Panc1 (cell line): ENCODE measurements around the gene UBE2L5. TPM values are rescaled to one million over a fixed set of nuclear protein-coding genes. Genes with fewer than 3 reads are reported as not detected.

ENCODE experiments used
- ATAC-seq: fragments of 200-7000 bp; cut with Tn5 transposase; 2 replicates; pipeline ENCODE4 v1.9.1; 2020; ENCODE audit warnings: mild to moderate bottlenecking, moderate library complexity
- BruUV-seq: library from RNA; stranded (reverse); fragments of 400-500 nt; replicated peaks from 2 replicates; lab custom pipeline; 2021; lab: Mats Ljungman, UMichigan
- CTCF ChIA-PET: fragments of 300-600 bp; sonication (Branson Sonifier 250); formaldehyde crosslinking; loops from one replicate; lab custom pipeline; 2022; ENCODE audit warnings: antibody characterized with exemption; lab: Charles Lee
- POLR2A ChIA-PET: fragments of 300-600 bp; sonication (Branson Sonifier 250); formaldehyde crosslinking; loops from one replicate; lab custom pipeline; 2022; ENCODE audit warnings: antibody characterized with exemption; lab: Charles Lee
- DNase-seq: peaks from one replicate; pipeline ENCODE4 v3.0.0-alpha.2; 2010; ENCODE audit warnings: low read depth, low spot score
- H3K27ac ChIP-seq: 2 replicates; pipeline ENCODE4 v1.5.1; 2011; ENCODE audit warnings: mild to moderate bottlenecking, low read length, inconsistent platforms
- H3K27me3 ChIP-seq: fragments of 200-500 bp; sonication (Bioruptor generic); 2 replicates; pipeline ENCODE4 v1.6.0; 2014; ENCODE audit warnings: low read length, inconsistent platforms; ENCODE audit not compliant: control insufficient read depth, insufficient read depth
- H3K36me3 ChIP-seq: fragments of 200-500 bp; sonication (Bioruptor generic); 2 replicates; pipeline ENCODE4 v1.5.1; 2014; ENCODE audit warnings: inconsistent platforms, mild to moderate bottlenecking, low read length, moderate library complexity; ENCODE audit not compliant: control insufficient read depth, insufficient read depth
- H3K4me1 ChIP-seq: 2 replicates; pipeline ENCODE4 v1.5.1; 2011; ENCODE audit warnings: inconsistent platforms, mild to moderate bottlenecking, low read length, moderate library complexity; ENCODE audit not compliant: control insufficient read depth, insufficient read depth
- H3K4me3 ChIP-seq, 2 experiments: 2 replicates each; pipeline ENCODE4 v1.5.1; 2011 to 2012; ENCODE audit warnings: low read depth in 2 of 2, low read length in 2 of 2, mild to moderate bottlenecking in 2 of 2, inconsistent platforms in 1 of 2, moderate library complexity in 1 of 2
- H3K9me3 ChIP-seq: fragments of 200-500 bp; sonication (Bioruptor generic); 2 replicates; pipeline ENCODE4 v1.5.1; 2014; ENCODE audit warnings: low read depth, mild to moderate bottlenecking, inconsistent platforms, low read length, moderate library complexity; ENCODE audit not compliant: control insufficient read depth, insufficient read depth
- POLR2AphosphoS5 ChIP-seq: IDR thresholded peaks from 2 replicates; pipeline ENCODE4 v1.6.1; 2012; ENCODE audit warnings: mild to moderate bottlenecking, low read depth, low read length, moderate library complexity
- SIN3A ChIP-seq: IDR thresholded peaks from 2 replicates; pipeline ENCODE4 v1.6.1; 2012; ENCODE audit warnings: low read depth, mild to moderate bottlenecking, low read length, moderate library complexity, borderline replicate concordance; ENCODE audit not compliant: insufficient read depth
- TCF7L2 ChIP-seq: IDR thresholded peaks from 2 replicates; pipeline ENCODE4 v1.6.1; 2011; ENCODE audit warnings: mild to moderate bottlenecking, low read depth, low read length, inconsistent platforms
- in situ Hi-C: cut with HindIII; loops from 2 replicates; pipeline ENCODE4 v1.10.0; 2016; ENCODE audit warnings: low sequenced_read_pairs, low pct_unique_long_range_greater_than_20kb
- intact Hi-C: fragments of 100-400 bp; cut with micrococcal nuclease; formaldehyde crosslinking; loops from one replicate; pipeline ENCODE4 v1.10.0; 2022; ENCODE audit not compliant: unreplicated experiment
- total RNA-seq: library from RNA; stranded (reverse); gene quantifications from one replicate; pipeline ENCODE4 v1.2.1, GENCODE V29; 2021; ENCODE audit not compliant: unreplicated experiment
- TF ChIP-seq, protein P1 (sequence below), 2 experiments: IDR thresholded peaks; 2 replicates each; pipeline ENCODE4 v1.6.1; 2011 to 2012; ENCODE audit warnings: low read depth in 2 of 2, control low read depth in 1 of 2, low read length in 1 of 2, mild to moderate bottlenecking in 1 of 2, moderate library complexity in 1 of 2; ENCODE audit not compliant: insufficient read depth in 1 of 2
- TF ChIP-seq, protein P2 (sequence below): fragments of 450-650 bp; IDR thresholded peaks from 2 replicates; pipeline ENCODE4 v1.5.1; 2017; ENCODE audit warnings: mild to moderate bottlenecking

The UBE2L5 gene
- total RNA-seq, 1 experiment from 2014 or later: not detected

- ChIA-PET CTCF (no interaction called here), POLR2A (no interaction called here)
- Histone ChIP-seq H3K4me1 (peaks cover 4% of the 10 kb centered on the region), H3K9me3 (no peaks in the 10 kb centered on the region), H3K27me3 (no peaks in the 10 kb centered on the region), H3K36me3 (no peaks in the 10 kb centered on the region), H3K4me3 (no peak overlapping the region), H3K27ac (no peak overlapping the region)
- in situ Hi-C loops: no loop called here
- BruUV-seq: no TSS peak
- intact Hi-C loops: no loop called here
- ATAC-seq: no peak
- TF ChIP-seq SIN3A (no peak), POLR2AphosphoS5 (no peak), TCF7L2 (no peak)
- TF ChIP-seq, protein P1, sequence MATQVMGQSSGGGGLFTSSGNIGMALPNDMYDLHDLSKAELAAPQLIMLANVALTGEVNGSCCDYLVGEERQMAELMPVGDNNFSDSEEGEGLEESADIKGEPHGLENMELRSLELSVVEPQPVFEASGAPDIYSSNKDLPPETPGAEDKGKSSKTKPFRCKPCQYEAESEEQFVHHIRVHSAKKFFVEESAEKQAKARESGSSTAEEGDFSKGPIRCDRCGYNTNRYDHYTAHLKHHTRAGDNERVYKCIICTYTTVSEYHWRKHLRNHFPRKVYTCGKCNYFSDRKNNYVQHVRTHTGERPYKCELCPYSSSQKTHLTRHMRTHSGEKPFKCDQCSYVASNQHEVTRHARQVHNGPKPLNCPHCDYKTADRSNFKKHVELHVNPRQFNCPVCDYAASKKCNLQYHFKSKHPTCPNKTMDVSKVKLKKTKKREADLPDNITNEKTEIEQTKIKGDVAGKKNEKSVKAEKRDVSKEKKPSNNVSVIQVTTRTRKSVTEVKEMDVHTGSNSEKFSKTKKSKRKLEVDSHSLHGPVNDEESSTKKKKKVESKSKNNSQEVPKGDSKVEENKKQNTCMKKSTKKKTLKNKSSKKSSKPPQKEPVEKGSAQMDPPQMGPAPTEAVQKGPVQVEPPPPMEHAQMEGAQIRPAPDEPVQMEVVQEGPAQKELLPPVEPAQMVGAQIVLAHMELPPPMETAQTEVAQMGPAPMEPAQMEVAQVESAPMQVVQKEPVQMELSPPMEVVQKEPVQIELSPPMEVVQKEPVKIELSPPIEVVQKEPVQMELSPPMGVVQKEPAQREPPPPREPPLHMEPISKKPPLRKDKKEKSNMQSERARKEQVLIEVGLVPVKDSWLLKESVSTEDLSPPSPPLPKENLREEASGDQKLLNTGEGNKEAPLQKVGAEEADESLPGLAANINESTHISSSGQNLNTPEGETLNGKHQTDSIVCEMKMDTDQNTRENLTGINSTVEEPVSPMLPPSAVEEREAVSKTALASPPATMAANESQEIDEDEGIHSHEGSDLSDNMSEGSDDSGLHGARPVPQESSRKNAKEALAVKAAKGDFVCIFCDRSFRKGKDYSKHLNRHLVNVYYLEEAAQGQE (IDR thresholded peaks at IDR 0.05; ENCODE audit: insufficient read depth in 1 of 2, low read depth in 2 of 2, low read length in 1 of 2): no peak
- TF ChIP-seq, protein P2, sequence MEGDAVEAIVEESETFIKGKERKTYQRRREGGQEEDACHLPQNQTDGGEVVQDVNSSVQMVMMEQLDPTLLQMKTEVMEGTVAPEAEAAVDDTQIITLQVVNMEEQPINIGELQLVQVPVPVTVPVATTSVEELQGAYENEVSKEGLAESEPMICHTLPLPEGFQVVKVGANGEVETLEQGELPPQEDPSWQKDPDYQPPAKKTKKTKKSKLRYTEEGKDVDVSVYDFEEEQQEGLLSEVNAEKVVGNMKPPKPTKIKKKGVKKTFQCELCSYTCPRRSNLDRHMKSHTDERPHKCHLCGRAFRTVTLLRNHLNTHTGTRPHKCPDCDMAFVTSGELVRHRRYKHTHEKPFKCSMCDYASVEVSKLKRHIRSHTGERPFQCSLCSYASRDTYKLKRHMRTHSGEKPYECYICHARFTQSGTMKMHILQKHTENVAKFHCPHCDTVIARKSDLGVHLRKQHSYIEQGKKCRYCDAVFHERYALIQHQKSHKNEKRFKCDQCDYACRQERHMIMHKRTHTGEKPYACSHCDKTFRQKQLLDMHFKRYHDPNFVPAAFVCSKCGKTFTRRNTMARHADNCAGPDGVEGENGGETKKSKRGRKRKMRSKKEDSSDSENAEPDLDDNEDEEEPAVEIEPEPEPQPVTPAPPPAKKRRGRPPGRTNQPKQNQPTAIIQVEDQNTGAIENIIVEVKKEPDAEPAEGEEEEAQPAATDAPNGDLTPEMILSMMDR: no peak
- no peak for DNase-seq
These were observed 13.7 kb downstream of the UBE2L5 start for GRCh38 chr13:30435911-30436451.

DNA sequence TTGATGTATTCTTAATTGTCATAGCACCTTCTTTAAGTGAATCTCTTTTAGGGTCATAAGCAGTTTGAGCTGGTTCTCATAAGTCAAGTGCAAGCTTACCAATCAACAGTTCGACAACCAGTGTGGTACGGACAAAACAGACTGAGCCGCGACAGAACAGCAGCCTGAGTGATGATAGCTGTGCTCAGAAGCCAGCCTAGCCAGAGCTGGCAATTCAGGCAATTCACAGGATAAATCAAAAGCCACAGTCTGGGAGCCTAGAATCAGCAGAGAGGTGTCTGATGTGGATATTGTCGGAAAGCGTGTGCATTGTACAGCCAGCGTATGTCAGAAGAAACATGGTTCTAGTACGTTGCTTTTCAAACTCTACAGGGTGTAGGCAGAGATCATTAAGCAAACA, 14.9 kb downstream of the UBE2L5 start:
- Histone ChIP-seq H3K27me3 (no peaks in the 10 kb centered on the region), H3K4me1 (no peaks in the 10 kb centered on the region), H3K27ac (no peak overlapping the region), H3K36me3 (no peaks in the 10 kb centered on the region), H3K4me3 (no peak overlapping the region), H3K9me3 (no peaks in the 10 kb centered on the region)
- no TSS peak for BruUV-seq
- TF ChIP-seq, protein P2: no peak
- TF ChIP-seq POLR2AphosphoS5 (no peak), SIN3A (no peak), TCF7L2 (no peak)
- TF ChIP-seq, protein P1 (IDR thresholded peaks at IDR 0.05; ENCODE audit: insufficient read depth in 1 of 2, low read depth in 2 of 2, low read length in 1 of 2): no peak
- ATAC-seq (no peak), DNase-seq (no peak)
- CTCF ChIA-PET: no interaction called here
- POLR2A ChIA-PET: no interaction called here
- intact Hi-C loops: no loop called here
- in situ Hi-C loops: no loop called here
